ENCODE data around the gene OGN. TPM values are rescaled to one million over a fixed set of nuclear protein-coding genes. Genes with fewer than 3 reads are reported as not detected.

The OGN gene
- total and polyA plus RNA-seq, 2 donors (not counting 3 experiments of a cell fraction or from before 2014, with no cell fraction given), result not detected

DNA sequence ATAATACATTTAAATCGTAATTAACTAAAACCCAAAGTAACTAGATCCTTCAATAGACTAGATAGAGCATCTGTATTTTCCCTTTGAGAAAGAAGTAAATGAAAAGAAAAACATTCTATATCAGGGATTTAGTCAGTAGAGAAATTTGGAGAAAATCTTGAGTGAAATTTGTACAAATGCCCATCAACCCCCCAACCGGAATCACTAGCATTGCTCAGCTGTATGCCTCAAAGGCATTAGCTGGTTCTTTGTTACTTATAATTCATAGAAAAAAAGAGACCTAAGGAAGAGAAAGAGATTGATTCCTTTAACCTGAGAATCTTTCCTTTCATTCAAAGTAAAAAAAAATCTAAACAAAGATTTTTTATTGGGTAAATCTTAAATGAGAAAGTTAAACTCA lies 19.2 kb upstream of the OGN start:
- Histone ChIP-seq H3K27ac (ENCODE audit: insufficient read depth, low read depth, low read length) (no peak overlapping the region), H4K20me1 (replicated peaks; ENCODE audit: control insufficient read depth, extremely low read depth, insufficient read depth, low read length) (no peaks in the 10 kb centered on the region), H3K9ac (replicated peaks; ENCODE audit: extremely low read depth, insufficient read depth, low read length) (no peak overlapping the region), H3K27me3 (ENCODE audit: control insufficient read depth in 2 of 2, insufficient read depth in 2 of 2, low read length in 2 of 2) (no peaks in the 10 kb centered on the region), H3K9me3 (replicated peaks; ENCODE audit: control insufficient read depth, insufficient read depth, low read length) (no peaks in the 10 kb centered on the region), H3K79me2 (ENCODE audit: control insufficient read depth, insufficient read depth, low read length) (no peaks in the 10 kb centered on the region), H3K36me3 (ENCODE audit: control insufficient read depth in 2 of 2, extremely low read depth in 1 of 2, insufficient read depth in 2 of 2, low read length in 2 of 2) (no peaks in the 10 kb centered on the region), H3K4me1 (ENCODE audit: control insufficient read depth, extremely low read depth, insufficient read depth, low read length) (no peaks in the 10 kb centered on the region), H3K9me1 (replicated peaks; ENCODE audit: control insufficient read depth, extremely low read depth, insufficient read depth, low read length) (no peaks in the 10 kb centered on the region), H3K4me3 (replicated peaks in 1 of 3; ENCODE audit: insufficient read depth in 1 of 3, low read depth in 1 of 3, low read length in 3 of 3) (no peak overlapping the region), H3K4me2 (ENCODE audit: insufficient read depth, low read length) (no peak overlapping the region), H2AFZ (ENCODE audit: low read depth, low read length) (no peak overlapping the region)
- no peak for DNase-seq (ENCODE audit: low read depth, low spot score)
- FAIRE-seq, result no peak
- dilution Hi-C loops (cut with MboI; ENCODE audit: extremely low pct_ligation_motif_present, low sequenced_read_pairs), result no loop called here
- intact Hi-C loops (cut with micrococcal nuclease), result no loop called here
- CTCF ChIA-PET, result interaction anchor here (1.2 to 1.3 kb wide), 2 partner anchors 9 to 16 kb away, joined by 3 read pairs; no protein-coding TSS in a partner anchor
- POLR2A ChIA-PET, result no interaction called here
- TF ChIP-seq POLR2A (IDR thresholded peaks at IDR 0.05; ENCODE audit: low read depth, low read length) (no peak), JUN (IDR thresholded peaks at IDR 0.05; ENCODE audit: borderline replicate concordance, insufficient read depth, insufficient read length, low read depth) (no peak), POLR2AphosphoS5 (IDR thresholded peaks at IDR 0.05; ENCODE audit: insufficient read depth, low read depth, low read length) (no peak), GATA2 (IDR thresholded peaks at IDR 0.05; ENCODE audit: insufficient read depth, insufficient read length, low read depth, low read length) (no peak), FOS (IDR thresholded peaks at IDR 0.05; ENCODE audit: borderline replicate concordance, insufficient read depth, low read length) (no peak), MYC (IDR thresholded peaks at IDR 0.05; ENCODE audit: low read depth, low read length) (no peak), EZH2 (IDR thresholded peaks at IDR 0.05; ENCODE audit: borderline replicate concordance, low read depth, low read length, severe bottlenecking) (no peak)
- TF ChIP-seq, protein P1, sequence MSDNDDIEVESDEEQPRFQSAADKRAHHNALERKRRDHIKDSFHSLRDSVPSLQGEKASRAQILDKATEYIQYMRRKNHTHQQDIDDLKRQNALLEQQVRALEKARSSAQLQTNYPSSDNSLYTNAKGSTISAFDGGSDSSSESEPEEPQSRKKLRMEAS (IDR thresholded peaks at IDR 0.05; ENCODE audit: insufficient read depth, insufficient read length), result no peak
- TF ChIP-seq, protein P2, sequence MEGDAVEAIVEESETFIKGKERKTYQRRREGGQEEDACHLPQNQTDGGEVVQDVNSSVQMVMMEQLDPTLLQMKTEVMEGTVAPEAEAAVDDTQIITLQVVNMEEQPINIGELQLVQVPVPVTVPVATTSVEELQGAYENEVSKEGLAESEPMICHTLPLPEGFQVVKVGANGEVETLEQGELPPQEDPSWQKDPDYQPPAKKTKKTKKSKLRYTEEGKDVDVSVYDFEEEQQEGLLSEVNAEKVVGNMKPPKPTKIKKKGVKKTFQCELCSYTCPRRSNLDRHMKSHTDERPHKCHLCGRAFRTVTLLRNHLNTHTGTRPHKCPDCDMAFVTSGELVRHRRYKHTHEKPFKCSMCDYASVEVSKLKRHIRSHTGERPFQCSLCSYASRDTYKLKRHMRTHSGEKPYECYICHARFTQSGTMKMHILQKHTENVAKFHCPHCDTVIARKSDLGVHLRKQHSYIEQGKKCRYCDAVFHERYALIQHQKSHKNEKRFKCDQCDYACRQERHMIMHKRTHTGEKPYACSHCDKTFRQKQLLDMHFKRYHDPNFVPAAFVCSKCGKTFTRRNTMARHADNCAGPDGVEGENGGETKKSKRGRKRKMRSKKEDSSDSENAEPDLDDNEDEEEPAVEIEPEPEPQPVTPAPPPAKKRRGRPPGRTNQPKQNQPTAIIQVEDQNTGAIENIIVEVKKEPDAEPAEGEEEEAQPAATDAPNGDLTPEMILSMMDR (IDR thresholded peaks at IDR 0.05; ENCODE audit: extremely low read depth in 1 of 2, insufficient read depth in 1 of 2, low read depth in 1 of 2, low read length in 2 of 2), result no peak
- BruUV-seq (replicated peaks), result no TSS peak

Data from endothelial cell of umbilical vein (primary cell).